Thyroid gland (tissue), 4 donors: ENCODE data around the gene ZBTB32. TPM values are rescaled to one million over a fixed set of nuclear protein-coding genes. Genes with fewer than 3 reads are reported as not detected.

Experiments
- DNase-seq, 2 donors: peaks; one replicate each; pipeline ENCODE4 v3.0.0-alpha.2; 2019
- H3K27ac ChIP-seq, 3 donors: fragments of 200-600 bp; sonication (generic); 1 replicate in 2 of 3; 2 replicates in 1 of 3; pipeline ENCODE4 v1.5.1; 2016 to 2019; ENCODE audit warnings: mild to moderate bottlenecking in 1 of 3, moderate library complexity in 1 of 3
- H3K27me3 ChIP-seq: fragments of 200-600 bp; sonication (generic); one replicate; pipeline ENCODE4 v1.5.1; 2019
- H3K36me3 ChIP-seq, 2 donors: fragments of 200-600 bp; sonication (generic); one replicate each; pipeline ENCODE4 v1.5.1; 2016 to 2019
- H3K4me1 ChIP-seq, 2 donors: fragments of 200-600 bp; sonication (generic); one replicate each; pipeline ENCODE4 v1.5.1; 2017 to 2019
- H3K4me3 ChIP-seq, 3 donors: fragments of 200-600 bp; sonication (generic); replicated peaks in 1 of 3; 1 replicate in 2 of 3; 2 replicates in 1 of 3; pipeline ENCODE4 v1.5.1; 2016; ENCODE audit warnings: mild to moderate bottlenecking in 1 of 3
- H3K9me3 ChIP-seq: fragments of 200-600 bp; sonication (generic); one replicate; pipeline ENCODE4 v1.5.1; 2017
- POLR2A ChIP-seq, 2 donors: fragments of 450-650 bp; IDR thresholded peaks; one replicate each; pipeline ENCODE4 v1.6.1; 2017; ENCODE audit warnings: antibody characterized with exemption in 2 of 2, mild to moderate bottlenecking in 2 of 2, moderate library complexity in 1 of 2
- WGBS, 2 donors: methylation state at CpG; one replicate each; pipeline ENCODE4 v1.1.5; 2017; 5-methylcytosine and 5-hydroxymethylcytosine counted together
- intact Hi-C: fragments of 100-400 bp; cut with DNase I; formaldehyde crosslinking; loops from one replicate; pipeline ENCODE4 v1.15.1; 2023
- total RNA-seq, 4 donors: library from RNA; depleted of rRNA; stranded (reverse); fragments of >200 nt; gene quantifications; one replicate each; pipeline ENCODE4 v1.2.3, GENCODE V29; 2016
- TF ChIP-seq, protein P1 (sequence below), 6 experiments: fragments of 200-600 bp in 3 of 6; fragments of 450-650 bp in 3 of 6; sonication (generic) in 3 of 6; IDR thresholded peaks; one replicate each; pipeline ENCODE4 v1.5.1; 2016 to 2019; ENCODE audit warnings: antibody characterized with exemption in 6 of 6, mild to moderate bottlenecking in 2 of 6, inconsistent platforms in 1 of 6, moderate library complexity in 1 of 6

ZBTB32 gene
- total RNA-seq, 4 donors from 2014 or later = not detected

DNA sequence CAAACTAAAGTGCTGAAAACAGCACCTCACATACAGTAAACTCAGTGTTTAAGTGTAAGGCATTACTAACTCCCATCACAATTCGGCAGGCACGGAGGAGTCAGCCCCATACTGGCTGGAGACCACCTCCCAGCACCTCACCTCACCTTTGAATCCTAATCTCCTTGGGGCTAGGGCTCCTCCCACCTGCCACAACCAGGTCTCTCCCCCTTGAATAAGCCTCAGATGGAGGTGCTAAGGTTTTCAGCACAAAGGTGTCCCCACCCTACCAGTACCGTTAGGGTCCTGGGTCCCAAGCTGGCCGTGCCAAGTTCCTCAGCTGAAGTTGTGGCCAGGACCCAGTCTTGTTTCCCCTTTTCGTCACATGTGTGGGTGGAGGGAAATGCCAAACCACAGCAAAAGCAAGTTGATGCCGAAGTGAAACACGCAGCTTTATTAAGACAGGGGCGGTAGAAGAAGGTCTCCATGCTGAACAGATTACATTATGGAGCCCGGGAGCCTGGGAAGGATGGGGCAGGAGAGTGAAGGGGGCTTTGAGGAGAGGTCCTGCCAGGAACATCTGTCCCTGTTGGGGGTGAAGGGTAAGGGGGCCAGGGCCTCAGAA, 37.9 kb downstream of the ZBTB32 start, which contains the start of gene IGFLR1:
IGFLR1 (minus strand) TSS at position 332 of the 604 bp plus-strand sequence. CDS start 1,272 bp downstream, outside the sequence.
- Histone ChIP-seq H3K4me1 (peaks cover 29 to 36% of the 10 kb centered on the region in 2 donors), H3K4me3 (no peak within 1 kb of the TSS), H3K27ac (no peak within 1 kb of the TSS), H3K27me3 (no peaks in the 10 kb centered on the region), H3K36me3 (peaks cover 12 to 17% of the 10 kb centered on the region in 2 donors), H3K9me3 (no peaks in the 10 kb centered on the region)
- peak in 1 of 2 donors; percentile 9 for DNase-seq
- 75 to 95% methylated on average over 9 of the region's 9 CpGs for WGBS, 2 donors
- no peak for TF ChIP-seq POLR2A (IDR thresholded peaks at IDR 0.05)
- TF ChIP-seq, protein P1, sequence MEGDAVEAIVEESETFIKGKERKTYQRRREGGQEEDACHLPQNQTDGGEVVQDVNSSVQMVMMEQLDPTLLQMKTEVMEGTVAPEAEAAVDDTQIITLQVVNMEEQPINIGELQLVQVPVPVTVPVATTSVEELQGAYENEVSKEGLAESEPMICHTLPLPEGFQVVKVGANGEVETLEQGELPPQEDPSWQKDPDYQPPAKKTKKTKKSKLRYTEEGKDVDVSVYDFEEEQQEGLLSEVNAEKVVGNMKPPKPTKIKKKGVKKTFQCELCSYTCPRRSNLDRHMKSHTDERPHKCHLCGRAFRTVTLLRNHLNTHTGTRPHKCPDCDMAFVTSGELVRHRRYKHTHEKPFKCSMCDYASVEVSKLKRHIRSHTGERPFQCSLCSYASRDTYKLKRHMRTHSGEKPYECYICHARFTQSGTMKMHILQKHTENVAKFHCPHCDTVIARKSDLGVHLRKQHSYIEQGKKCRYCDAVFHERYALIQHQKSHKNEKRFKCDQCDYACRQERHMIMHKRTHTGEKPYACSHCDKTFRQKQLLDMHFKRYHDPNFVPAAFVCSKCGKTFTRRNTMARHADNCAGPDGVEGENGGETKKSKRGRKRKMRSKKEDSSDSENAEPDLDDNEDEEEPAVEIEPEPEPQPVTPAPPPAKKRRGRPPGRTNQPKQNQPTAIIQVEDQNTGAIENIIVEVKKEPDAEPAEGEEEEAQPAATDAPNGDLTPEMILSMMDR (IDR thresholded peaks at IDR 0.05) = no peak
- intact Hi-C loops = no loop called here

GRCh38 chr19:35743640-35744429, 39.5 kb downstream of the ZBTB32 start:
- intact Hi-C loops = no loop called here
- 83 to 94% methylated on average over 14 to 19 of the region's 19 CpGs for WGBS, 2 donors
- Histone ChIP-seq H3K36me3 (peaks cover 0 to 5% of the 10 kb centered on the region in 2 donors), H3K4me3 (peak overlapping the region in 1 of 3 donors; percentile 78), H3K9me3 (no peaks in the 10 kb centered on the region), H3K4me1 (peaks cover 32 to 40% of the 10 kb centered on the region in 2 donors), H3K27ac (no peak overlapping the region), H3K27me3 (no peaks in the 10 kb centered on the region)
- no peak for DNase-seq
- no peak for TF ChIP-seq POLR2A (IDR thresholded peaks at IDR 0.05)
- TF ChIP-seq, protein P1 (IDR thresholded peaks at IDR 0.05) = no peak

- no peaks in the 10 kb centered on the region for H3K27me3 ChIP-seq
- DNase-seq = peak; percentile 96
- no peaks in the 10 kb centered on the region for H3K9me3 ChIP-seq
- peak overlapping the region; percentile 76 to 92 (median 78) for H3K4me3 ChIP-seq
- peaks cover 34 to 42% of the 10 kb centered on the region in 2 donors for H3K4me1 ChIP-seq
- no peak for TF ChIP-seq POLR2A (IDR thresholded peaks at IDR 0.05)
- TF ChIP-seq, protein P1 (IDR thresholded peaks at IDR 0.05) = peak in 3 of 6 experiments; percentile 18 to 36 (median 32)
- intact Hi-C loops = no loop called here
- peaks cover 0 to 5% of the 10 kb centered on the region in 2 donors for H3K36me3 ChIP-seq
- WGBS, 2 donors = 7 to 8% methylated on average over 40 to 41 of the region's 41 CpGs
- H3K27ac ChIP-seq = peak overlapping the region; percentile 100
Measured at GRCh38 chr19:35744430-35745327, 40.3 kb downstream of the ZBTB32 start.

DNA sequence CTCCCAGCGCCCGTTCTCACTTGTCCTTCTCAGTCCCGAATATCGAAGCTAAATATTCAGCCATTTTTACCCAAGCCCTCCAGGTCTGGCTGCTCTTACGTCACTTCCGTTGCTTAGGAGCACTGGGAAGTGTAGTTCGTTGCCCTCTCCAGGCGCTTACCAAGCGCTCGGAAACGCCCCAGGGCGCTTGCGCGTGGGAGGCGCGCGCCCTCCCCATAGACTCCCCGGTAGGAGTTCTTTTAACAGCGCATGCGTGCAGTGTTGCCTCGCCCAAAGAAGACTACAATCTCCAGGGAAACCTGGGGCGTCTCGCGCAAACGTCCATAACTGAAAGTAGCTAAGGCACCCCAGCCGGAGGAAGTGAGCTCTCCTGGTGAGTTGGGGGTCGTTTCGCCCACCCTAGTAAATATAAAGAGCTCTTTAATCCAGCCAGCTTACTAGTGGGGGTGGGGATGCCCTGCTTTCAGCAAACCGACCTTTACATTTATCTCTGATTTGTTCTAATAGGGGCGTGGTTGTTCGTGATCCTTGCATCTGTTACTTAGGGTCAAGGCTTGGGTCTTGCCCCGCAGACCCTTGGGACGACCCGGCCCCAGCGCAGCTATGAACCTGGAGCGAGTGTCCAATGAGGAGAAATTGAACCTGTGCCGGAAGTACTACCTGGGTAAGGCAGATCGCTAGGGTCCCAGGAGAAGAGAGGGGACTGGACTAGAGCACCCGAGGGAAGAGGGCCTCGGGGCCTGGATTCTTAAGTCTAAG, 41.1 kb downstream of the ZBTB32 start, which contains the start of the genes PSENEN and U2AF1L4:
PSENEN (plus strand) TSS at position 324 of the 759 bp plus-strand sequence; CDS start at position 604, 280 bp downstream.
U2AF1L4 (minus strand) TSS at position 91 of the 759 bp plus-strand sequence; CDS start at position 64, 27 bp downstream.
- 0 to 1% methylated on average over 27 to 33 of the region's 40 CpGs for WGBS, 2 donors
- peak; percentile 98 for DNase-seq
- intact Hi-C loops = no loop called here
- Histone ChIP-seq H3K27me3 (no peaks in the 10 kb centered on the region), H3K27ac (peak within 1 kb of the TSS; percentile 100), H3K4me1 (peaks cover 28 to 42% of the 10 kb centered on the region in 2 donors), H3K9me3 (no peaks in the 10 kb centered on the region), H3K36me3 (peaks cover 0 to 5% of the 10 kb centered on the region in 2 donors), H3K4me3 (peak within 1 kb of the TSS; percentile 76 to 92 (median 78))
- peak in 1 of 2 donors; percentile 49 for TF ChIP-seq POLR2A (IDR thresholded peaks at IDR 0.05)
- TF ChIP-seq, protein P1 (IDR thresholded peaks at IDR 0.05) = peak in 1 of 6 experiments; percentile 14
